ENCODE measurements around the gene DGKZ.

Gene DGKZ

DNA sequence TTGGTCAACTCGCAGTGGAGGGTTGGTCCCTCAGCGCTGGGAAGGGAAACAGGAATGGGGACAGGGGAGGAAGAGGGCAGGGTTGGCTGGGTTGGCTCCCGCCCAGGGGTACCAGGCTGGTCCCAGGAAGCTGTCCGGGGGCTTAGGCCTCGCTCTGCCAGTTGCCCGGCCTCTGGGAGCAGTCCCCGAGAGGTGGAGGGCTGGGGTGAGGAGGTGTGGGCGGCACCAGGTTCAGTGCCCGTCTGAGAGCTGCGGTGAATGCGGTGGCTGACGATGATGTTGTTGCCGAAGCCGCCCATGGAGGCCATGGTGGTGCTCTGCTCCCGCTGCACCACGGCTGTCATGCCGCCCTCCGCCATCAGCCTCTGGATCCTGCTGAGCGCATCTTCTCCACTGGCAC is 50.3 kb downstream of the DGKZ start:
- no peak for DNase-seq

DNA sequence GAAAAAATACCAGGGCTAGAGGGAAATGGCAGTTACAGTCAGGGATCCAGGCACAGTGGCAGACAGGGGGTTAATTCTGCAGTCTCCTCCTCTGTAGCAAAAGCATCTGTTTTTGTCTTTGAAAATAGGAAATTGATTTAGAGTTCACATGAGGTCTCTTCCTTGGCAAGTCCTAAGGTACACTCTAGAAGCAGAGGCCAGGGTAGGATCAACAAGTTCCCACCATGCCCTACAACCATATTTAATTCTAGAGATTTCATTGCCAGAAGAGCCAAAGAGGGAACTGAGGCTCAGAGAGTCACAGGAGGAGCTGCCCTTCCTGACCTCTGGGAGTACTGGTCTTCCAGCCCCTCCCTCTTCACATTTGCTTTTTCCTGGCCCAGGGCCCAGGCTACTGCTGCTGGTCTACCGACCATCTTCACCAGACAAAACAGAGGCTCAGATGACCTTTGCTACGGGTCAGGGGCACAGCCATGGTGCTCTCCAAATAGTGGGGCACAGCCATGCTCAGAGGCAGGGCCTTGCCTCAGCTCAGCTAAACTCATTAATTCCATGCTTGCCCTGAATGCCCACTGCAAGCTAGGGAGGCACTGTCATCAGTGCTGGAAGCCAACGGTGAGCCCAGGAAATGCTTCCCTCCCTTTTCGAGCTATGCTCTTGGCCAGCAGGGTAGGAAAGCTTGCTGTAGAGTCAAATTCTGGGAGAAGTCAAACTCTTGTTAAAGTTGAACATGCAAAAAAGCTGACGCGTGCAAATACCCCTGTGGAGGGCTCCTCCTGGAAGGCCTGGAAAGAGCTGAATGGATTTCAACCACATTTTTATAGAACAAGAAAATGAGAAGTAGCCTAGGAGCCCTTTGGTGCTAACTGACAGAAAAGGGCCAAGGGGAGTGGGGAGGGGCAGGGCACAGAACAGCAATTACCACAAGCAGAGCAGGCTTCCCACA is 56.0 kb downstream of the DGKZ start:
- DNase-seq: no peak

DNA sequence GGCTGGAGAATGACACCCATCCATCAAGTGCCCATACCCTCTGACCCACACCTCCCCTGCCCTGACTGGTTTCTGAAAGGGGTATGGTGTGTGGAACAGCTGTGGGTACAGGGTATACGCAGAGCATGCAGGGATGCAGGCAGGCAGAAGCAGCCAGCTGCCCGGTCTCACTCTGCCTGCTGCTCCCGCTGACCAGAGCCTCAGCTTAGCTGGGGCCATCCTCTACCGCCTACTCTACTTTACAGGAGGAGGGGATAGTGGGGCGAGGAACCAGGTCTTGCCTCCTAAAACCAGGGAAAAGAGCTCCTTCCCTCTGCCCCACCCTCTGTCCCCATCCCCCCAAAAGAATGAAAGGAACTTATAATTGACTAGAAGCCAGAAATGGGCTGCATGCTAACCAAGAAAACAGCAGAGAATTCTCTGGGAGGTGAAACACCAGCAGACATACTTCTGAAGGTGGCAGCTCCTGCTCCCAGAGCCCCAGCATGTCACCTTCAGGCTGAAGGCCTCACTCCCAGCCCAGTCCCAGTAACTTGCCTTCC is 57.3 kb downstream of the DGKZ start:
- DNase-seq: no peak

DNA sequence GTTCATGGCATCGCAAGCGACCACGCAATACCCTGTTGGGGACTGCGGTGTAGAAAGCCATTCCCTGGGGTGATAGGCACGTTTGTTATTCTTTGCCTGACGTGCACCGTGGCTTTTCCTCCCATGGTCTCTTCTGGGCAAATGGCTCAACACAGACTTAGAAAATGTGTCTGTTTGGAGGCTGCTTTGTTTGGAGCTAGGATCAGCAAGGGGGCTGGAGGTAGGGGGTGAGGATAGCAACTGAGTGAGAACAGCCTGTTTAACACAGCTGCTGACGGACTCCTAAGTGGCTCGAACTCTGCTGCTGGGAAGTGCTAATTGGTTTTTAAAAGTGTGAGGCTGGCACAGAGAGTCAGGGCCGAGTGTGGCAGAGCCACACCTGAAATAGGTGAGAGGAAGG is 60.4 kb downstream of the DGKZ start:
- DNase-seq: no peak

DNA sequence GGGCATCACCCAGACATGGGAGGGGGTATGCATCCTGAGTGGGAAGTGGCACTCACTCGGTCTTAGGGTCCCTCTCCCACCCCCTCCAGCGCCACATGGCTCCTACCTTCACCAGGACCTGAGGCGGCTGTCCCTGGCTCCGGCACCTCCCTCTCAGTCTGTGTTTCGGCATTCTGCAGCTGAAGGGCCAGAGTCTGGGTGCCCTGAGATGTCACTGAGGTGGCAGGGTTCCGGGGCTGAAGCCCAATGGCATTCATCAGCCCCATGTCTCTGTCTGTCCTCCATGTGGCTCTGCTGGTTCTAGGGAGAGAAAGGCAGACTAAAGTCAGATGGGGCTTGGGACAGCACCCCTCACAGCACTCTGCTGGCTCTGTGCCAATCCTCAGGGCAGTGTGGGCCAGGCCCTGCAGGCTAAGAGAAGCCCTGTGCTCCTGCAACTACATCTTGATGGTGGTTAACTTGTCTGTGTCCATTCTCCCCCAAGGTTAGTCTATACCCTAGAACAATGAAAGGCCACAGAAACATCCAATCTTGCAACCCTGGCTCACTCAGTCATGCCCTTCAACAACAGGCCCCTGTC is 61.2 kb downstream of the DGKZ start:
- DNase-seq: no peak

DNA sequence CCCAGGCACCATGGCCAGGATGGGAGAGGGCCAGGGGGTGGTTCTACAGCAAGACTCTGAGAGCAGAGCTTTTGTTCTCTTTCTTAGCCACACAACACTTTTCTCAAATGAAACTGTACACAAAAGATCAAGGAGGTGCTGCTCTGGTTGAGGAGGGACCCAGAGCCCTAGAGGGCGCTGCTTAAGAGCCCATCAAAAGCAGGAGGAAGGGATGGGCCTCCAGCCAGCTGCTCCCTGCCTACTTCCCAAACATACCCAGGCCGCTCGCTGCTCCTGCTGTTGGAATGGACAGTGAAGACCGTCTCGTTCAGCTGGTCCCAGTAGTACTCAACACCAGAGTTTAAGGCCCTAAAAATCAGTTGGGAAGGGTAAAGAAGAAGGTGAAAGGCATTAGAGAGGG is 62.8 kb downstream of the DGKZ start:
- DNase-seq: no peak

DNA sequence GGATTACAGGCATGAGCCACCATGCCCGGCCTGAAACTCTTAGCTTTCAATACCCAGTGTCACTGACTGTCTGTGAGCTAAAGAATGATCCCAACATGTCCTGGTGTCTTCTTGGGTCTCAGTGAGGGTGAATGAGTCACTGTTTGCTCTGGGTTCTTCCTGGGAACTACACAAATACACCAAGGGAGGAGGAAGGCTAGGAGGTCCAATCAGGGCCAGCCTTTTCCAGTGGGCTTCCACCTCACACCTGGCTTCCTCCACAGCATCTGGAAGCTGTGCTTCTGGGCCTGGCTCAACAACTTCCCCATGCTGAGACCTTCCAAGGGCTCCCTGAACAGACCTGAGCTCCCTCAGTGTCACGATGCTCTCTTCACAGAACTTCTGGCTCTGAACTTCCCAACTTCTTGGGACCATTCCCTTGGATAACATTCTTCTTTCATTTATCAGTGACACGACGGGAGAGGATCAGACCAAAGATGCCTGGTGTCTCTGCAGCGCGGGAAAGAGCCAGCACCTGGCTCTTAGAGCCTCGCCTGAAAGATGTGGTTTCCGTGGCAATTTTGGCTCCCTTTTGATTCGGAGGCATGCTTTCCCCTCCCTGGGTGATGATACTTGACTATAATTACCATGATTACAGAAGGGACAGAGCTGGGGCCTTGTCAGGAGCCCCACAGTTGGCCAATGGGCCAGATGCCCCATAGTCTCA is 66.7 kb downstream of the DGKZ start:
- DNase-seq: no peak

DNA sequence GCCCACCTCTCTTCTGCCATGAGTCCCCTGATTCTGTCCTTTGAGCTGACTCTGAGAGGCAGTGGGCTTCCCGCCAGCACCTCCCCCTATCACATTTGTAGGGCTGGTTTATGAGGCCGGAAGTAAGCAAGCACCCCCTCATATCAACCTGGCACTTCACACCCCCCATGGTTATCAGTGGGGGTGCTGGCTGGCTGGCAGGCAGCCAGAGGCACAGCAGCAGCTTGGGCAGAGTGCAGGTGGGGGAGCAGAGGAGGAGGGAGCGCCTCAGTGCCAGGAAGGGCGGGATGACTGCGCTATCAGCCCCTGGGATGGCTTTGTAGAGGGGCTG is 67.2 kb downstream of the DGKZ start:
- DNase-seq: no peak

DNA sequence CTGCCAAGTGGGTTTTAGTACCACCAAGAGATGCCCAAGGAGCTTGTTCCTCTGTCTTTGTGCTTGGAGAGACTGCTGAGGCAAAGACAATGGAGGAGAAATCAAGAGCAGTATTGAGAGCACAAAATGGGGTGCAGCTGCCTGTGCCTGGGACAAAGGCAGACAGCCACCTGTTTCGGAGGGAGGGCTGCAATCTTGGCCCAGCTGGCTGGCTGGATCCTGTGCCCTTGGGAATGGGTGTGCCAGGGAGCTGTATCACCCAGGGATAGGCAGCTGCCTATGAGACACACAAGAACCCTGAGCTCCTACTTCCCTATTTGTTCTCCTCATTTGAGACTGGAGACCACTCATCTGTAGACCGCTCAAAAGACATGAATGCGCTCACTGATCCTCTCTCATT is 67.6 kb downstream of the DGKZ start:
- DNase-seq: no peak

DNA sequence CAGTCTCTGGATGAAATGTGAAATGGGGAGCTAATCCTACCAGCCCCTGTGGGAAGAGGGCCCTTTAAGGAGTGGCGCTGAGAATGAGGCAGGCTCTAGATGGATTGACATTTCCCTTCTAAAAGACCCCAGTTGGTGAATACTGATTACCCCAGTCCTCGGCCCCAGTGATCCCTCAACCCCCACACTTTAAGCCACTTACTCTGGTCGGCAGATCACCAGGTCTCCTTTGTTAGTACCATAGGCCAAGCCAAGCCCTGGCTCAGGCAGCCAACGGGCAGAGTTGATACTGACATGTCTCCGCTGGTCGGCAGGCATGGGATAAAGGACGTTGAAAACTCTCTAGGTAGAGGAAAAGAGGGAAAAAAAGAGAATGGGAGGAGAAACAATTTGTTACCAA is 70.4 kb downstream of the DGKZ start:
- no peak for DNase-seq

DNA sequence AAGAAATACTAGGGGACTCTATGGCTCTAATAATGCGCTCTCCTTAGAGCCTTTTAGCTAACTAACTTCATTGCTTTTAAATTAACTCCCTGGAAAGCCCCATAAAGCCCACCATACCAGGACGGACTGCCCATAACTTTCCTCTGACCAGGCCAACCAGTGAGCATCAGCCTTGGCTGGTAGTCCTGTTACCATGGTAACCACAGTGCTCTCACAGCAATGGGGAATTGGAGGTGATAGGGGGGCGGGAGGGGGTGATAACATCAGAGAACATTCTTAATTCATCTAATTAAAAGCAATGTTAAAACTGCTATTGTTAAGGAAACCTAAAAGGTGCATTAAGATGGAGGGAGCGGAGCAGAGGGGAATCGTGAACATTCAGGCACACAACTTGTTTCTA is 71.5 kb downstream of the DGKZ start:
- DNase-seq: no peak

DNA sequence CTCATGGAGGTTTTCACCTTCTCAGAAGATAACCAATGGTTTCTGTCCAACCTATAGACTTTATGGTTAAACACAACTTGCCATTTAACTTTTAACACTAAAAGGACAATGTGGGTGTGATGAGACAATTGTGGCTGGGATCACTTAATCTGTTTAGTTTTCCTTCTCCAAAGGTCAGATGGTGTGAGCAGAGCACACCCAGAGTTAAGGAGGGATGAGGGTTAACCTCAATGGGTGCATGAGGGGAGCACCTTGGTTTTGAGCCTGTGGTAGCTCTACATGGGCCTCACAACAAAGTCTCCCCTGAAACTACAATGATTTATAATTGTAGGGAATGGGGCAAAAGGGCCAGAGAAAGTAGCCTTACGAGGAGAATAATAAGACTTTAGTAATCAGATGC is 73.2 kb downstream of the DGKZ start:
- DNase-seq: no peak

DNA sequence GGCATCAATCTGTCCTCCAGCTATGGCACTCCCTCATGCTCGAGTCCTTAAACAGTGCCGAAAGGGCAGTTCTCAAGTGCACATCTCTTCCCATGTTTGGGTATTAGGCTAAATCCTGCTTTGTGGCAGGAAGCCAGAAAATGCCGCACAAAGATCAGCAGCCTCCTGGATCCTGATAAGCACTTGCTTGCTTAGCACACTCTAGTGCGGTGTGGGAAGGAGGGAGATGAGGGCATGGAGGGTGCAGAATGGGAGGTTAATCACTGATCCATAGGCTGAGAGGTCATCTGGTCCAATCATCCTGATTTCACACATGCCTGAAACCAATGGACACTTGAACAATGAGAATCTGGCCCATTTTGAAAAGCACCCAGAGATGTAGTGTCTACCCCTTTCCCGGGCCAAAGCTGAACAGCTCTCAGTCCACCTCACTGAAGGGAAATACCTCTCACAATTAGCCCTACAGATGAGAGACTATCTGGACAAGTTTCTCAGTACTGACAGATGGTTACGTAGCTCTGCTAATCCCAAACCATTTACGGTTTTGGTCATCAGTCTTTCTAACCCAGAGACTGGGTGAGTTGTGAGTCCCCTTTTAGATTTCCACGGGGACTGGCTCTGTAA is 74.1 kb downstream of the DGKZ start:
- DNase-seq: no peak

DNA sequence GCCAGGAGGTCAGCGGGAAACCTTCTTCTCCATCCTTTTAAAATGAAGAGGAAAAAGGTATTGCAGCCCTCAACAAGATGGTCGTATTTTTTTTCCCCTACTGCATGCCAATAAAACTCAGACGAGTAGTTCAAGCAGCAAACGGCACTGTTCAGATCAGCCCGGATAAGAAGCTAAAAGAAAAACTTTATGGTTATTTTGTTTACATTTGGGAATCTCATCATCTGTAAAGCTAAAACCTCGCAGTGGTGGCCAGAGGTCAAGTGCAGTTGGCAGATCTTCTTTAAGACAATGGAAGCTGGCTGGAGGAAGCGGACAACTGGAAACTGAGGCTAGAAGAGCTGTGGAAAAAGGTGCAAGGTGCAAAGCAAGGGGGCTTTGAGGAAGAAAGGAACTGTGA is 75.3 kb downstream of the DGKZ start:
- DNase-seq: no peak

DNA sequence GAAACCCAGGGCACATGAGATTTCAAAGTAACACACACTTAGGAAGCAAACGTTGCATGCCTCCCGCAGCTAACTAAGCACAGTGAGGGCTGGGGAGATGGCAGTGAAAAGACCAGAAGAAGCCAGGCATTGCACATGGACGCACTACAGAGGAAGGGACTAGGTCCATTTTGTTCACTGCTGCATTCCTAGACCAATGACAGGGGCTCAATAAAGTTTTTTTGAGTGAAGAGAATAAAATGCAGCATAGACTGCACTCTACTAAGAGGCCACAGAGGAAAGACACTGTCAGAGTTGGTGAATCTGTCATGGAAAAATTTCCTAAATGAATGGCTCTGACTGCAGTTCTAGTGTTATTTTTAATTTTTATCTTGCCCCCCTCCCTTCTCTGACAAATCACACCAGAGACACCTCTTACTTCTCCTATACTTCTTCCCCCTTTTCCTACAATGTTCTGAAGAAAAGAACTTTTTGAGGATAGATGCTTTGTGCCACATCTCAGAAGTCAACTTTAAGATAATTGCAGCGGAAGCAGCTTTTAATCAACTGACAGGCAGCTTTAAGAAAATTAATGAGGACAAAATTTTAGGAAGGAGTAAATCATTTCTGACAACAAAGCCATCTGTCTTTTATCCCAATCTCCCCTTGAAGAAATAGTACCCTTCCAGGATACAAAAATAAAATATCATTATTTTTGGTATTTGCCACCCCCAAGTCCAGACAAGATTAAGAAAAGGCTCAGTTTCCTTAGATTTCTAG is 79.1 kb downstream of the DGKZ start:
- DNase-seq: no peak

DNA sequence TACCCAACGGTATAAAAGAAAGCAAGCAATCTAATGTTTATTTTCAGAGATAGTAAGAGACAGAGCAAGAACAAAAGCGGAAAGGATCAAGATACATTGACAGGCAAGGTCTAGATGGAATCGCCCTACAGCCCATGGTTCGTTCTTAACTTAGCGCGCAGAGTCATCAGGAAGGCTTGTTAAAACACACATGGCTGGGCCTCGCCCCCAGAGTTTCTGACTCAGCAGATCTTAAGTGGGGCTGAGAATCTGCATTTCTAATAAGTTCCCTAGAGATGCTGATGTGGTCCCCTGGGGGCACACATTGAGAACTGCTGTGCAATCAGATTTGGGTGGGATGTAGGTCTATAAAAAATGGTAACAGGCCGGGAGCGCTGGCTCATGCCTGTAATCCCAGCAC is 80.1 kb downstream of the DGKZ start:
- DNase-seq: no peak

DNA sequence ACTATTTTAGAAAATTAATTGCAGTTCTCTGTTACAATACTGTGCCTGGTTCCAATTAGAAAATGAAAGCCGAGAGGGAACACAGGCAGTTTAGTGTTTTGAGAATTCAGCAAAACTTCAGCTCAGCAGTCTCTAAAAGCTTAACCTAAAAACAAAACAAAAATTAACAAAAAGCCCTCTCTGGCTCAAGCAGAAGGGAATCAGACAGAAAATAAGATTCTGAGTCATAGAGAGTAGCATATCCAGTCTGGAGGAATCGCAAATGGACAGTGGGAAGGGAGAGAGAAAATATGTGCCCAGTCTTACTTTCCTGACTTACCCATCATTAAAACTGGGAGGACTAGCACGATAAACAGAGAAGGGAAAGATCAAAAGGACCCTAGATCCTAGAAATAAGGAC is 82.5 kb downstream of the DGKZ start:
- no peak for DNase-seq
